A549 (cell line): ENCODE data around the gene DNAJB13. TPM values are rescaled to one million over a fixed set of nuclear protein-coding genes. Genes with fewer than 3 reads are reported as not detected.
"Not testable (repeated sequence)": the region's sequence is repeated elsewhere in the genome, so short reads cannot be mapped to it uniquely, and the experiment has no call there.

Experiments used
- ATAC-seq, 2 experiments: fragments of 200-7000 bp in 1 of 2; fragments of >200 bp in 1 of 2; cut with Nextera tagmentation in 1 of 2; cut with Tn5 transposase in 1 of 2; 3 replicates each; pipeline versions ENCODE4 v1.8.0 to v1.9.1; 2018 to 2020; ENCODE audit warnings: mild to moderate bottlenecking in 1 of 2, moderate library complexity in 1 of 2
- CTCF ChIA-PET: fragments of 300-600 bp; sonication (Branson Sonifier 250); formaldehyde crosslinking; extraction: SDS; loops from one replicate; lab custom pipeline; 2021; ENCODE audit warnings: antibody characterized with exemption, inconsistent platforms; lab: Yijun Ruan, JAX
- POLR2A ChIA-PET: fragments of 350-600 bp; formaldehyde crosslinking; extraction: SDS; loops from one replicate; lab custom pipeline; 2021; ENCODE audit warnings: antibody characterized with exemption, inconsistent platforms; lab: Yijun Ruan, JAX
- DNase-seq, 2 experiments: peaks; one replicate each; pipeline versions ENCODE4 v3.0.0 to v3.0.0-alpha.2; 2011 to 2016; ENCODE audit warnings: low read depth in 1 of 2, low spot score in 1 of 2
- FAIRE-seq: peaks from 2 replicates; lab custom pipeline; 2011; peaks lifted over from hg19 to GRCh38; lab: Jason Lieb, UNC
- H3K27ac ChIP-seq, 2 experiments: fragments of >200 bp; sonication (Bioruptor Twin); formaldehyde crosslinking; 3 replicates each; pipeline ENCODE4 v1.5.1; 2016 to 2017
- H3K4me1 ChIP-seq: fragments of >200 bp; sonication (Bioruptor Twin); formaldehyde crosslinking; 3 replicates; pipeline ENCODE4 v1.6.1; 2016
- H3K4me2 ChIP-seq: fragments of >200 bp; sonication (Bioruptor Twin); formaldehyde crosslinking; 3 replicates; pipeline ENCODE4 v1.6.1; 2016
- H3K4me3 ChIP-seq: fragments of >200 bp; sonication (Bioruptor Twin); formaldehyde crosslinking; 3 replicates; pipeline ENCODE4 v1.5.1; 2016
- H3K9me3 ChIP-seq: fragments of >200 bp; sonication (Bioruptor Twin); formaldehyde crosslinking; 3 replicates; pipeline ENCODE4 v1.6.1; 2016
- CBX2 ChIP-seq: fragments of 200-600 bp; sonication (generic); IDR thresholded peaks from 2 replicates; pipeline ENCODE4 v1.6.1; 2016; ENCODE audit warnings: low read depth, mild to moderate bottlenecking, borderline replicate concordance
- CEBPB ChIP-seq, 2 experiments: fragments of >200 bp in 1 of 2; sonication (Bioruptor Twin) in 1 of 2; formaldehyde crosslinking in 1 of 2; IDR thresholded peaks; 2 replicates each; pipeline ENCODE4 v1.6.1; 2012 to 2016
- CHD4 ChIP-seq: fragments of 200-600 bp; sonication (generic); IDR thresholded peaks from 2 replicates; pipeline ENCODE4 v1.6.1; 2016; ENCODE audit warnings: antibody characterized with exemption, mild to moderate bottlenecking, borderline replicate concordance
- CTCF ChIP-seq: fragments of >200 bp; sonication (Bioruptor Twin); formaldehyde crosslinking; IDR thresholded peaks from 3 replicates; pipeline ENCODE4 v1.5.1; 2016
- EHF ChIP-seq: fragments of 250-450 bp; sonication (Bioruptor Pico); IDR thresholded peaks from 2 replicates; pipeline ENCODE4 v1.5.0; 2020; ENCODE audit warnings: mild to moderate bottlenecking
- FOSL2 ChIP-seq, 2 experiments: fragments of 450-650 bp in 1 of 2; fragments of >200 bp in 1 of 2; sonication (Bioruptor Twin) in 1 of 2; formaldehyde crosslinking; IDR thresholded peaks; 2 replicates each; pipeline versions ENCODE4 v1.5.0 to v1.6.1; 2016 to 2020; ENCODE audit warnings: mild to moderate bottlenecking in 1 of 2, moderate library complexity in 1 of 2
- FOXS1 ChIP-seq: fragments of 250-450 bp; sonication (Bioruptor Pico); IDR thresholded peaks from 2 replicates; pipeline ENCODE4 v1.5.0; 2020; ENCODE audit warnings: mild to moderate bottlenecking, moderate library complexity
- JUNB ChIP-seq: fragments of >200 bp; sonication (Bioruptor Twin); formaldehyde crosslinking; IDR thresholded peaks from 2 replicates; pipeline ENCODE4 v1.6.1; 2016
- MAZ ChIP-seq: fragments of 150-350 bp; IDR thresholded peaks from 2 replicates; pipeline ENCODE4 v1.6.1; 2014; ENCODE audit warnings: antibody characterized with exemption, low read depth, low read length, borderline replicate concordance
- NFE2L2 ChIP-seq: fragments of 150-350 bp; conservative IDR thresholded peaks from 2 replicates; pipeline ENCODE4 v1.6.1; 2014; ENCODE audit warnings: low read length
- NPAS2 ChIP-seq: fragments of 250-450 bp; sonication (Bioruptor Pico); IDR thresholded peaks from 2 replicates; pipeline ENCODE4 v1.8.0; 2022; ENCODE audit warnings: mild to moderate bottlenecking, moderate library complexity, borderline replicate concordance
- PBX3 ChIP-seq: IDR thresholded peaks from 2 replicates; pipeline ENCODE4 v1.6.1; 2012
- POLR2A ChIP-seq: IDR thresholded peaks from 2 replicates; pipeline ENCODE4 v1.6.1; 2012; ENCODE audit warnings: mild to moderate bottlenecking, low read length
- RCOR1 ChIP-seq: fragments of 150-350 bp; IDR thresholded peaks from 2 replicates; pipeline ENCODE4 v1.6.1; 2014; ENCODE audit warnings: antibody characterized with exemption, low read length, low read depth
- RNF2 ChIP-seq: fragments of 200-600 bp; sonication (generic); IDR thresholded peaks from 2 replicates; pipeline ENCODE4 v1.6.1; 2016; ENCODE audit warnings: low read depth, mild to moderate bottlenecking, antibody characterized with exemption, moderate library complexity, borderline replicate concordance
- TP53 ChIP-seq: fragments of 250-450 bp; sonication (Bioruptor Pico); IDR thresholded peaks from 2 replicates; pipeline ENCODE4 v1.5.0; 2021; ENCODE audit warnings: mild to moderate bottlenecking, moderate library complexity
- WGBS: methylation state at CpG from one replicate; pipeline ENCODE4 v1.1.6; 2017; ENCODE audit errors: missing lambda C conversion rate; 5-methylcytosine and 5-hydroxymethylcytosine counted together
- polyA plus RNA-seq, 4 experiments: library from polyadenylated mRNA; depleted of rRNA in 3 of 4; stranded (reverse); fragments of >200 nt; fragmentation: RNase III in 1 of 4; extraction: RNeasy Plus Mini Kit Qiagen cat#74134 plus additional on column Dnase treatment in 1 of 4; gene quantifications; 2 replicates in 3 of 4; 3 replicates in 1 of 4; pipeline ENCODE4 v1.2.3, GENCODE V29; 2011 to 2017
- TF ChIP-seq, protein P1 (sequence below): IDR thresholded peaks from 2 replicates; pipeline ENCODE4 v1.6.1; 2012
- TF ChIP-seq, protein P2 (sequence below): fragments of 200-600 bp; sonication (generic); IDR thresholded peaks from 2 replicates; pipeline ENCODE4 v1.6.1; 2016; ENCODE audit warnings: antibody characterized with exemption, mild to moderate bottlenecking, moderate library complexity

Gene DNAJB13
- polyA plus RNA-seq, 2 of the 4 experiments (the other 2 are of a cell fraction) = 0.75 to 0.90 TPM

- TF ChIP-seq NFE2L2 = no peak
- no peak; the same call in none of the 2 replicates for TF ChIP-seq POLR2A
- TF ChIP-seq MAZ = no peak
- TF ChIP-seq CBX2 = no peak
- TF ChIP-seq, protein P1, sequence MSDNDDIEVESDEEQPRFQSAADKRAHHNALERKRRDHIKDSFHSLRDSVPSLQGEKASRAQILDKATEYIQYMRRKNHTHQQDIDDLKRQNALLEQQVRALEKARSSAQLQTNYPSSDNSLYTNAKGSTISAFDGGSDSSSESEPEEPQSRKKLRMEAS = peak; percentile 97
- TF ChIP-seq CEBPB (IDR thresholded peaks at IDR 0.05) = no peak
- TF ChIP-seq FOSL2 (IDR thresholded peaks at IDR 0.05) = no peak
- no peak for TF ChIP-seq FOSL2 (CRISPR knock-in tag; IDR thresholded peaks at IDR 0.05)
- peak; percentile 92; the same call in 1 of the 2 replicates for TF ChIP-seq RNF2
- peak; percentile 75; the same call in 1 of the 2 replicates for TF ChIP-seq NPAS2
- TF ChIP-seq PBX3 = no peak
Observed at GRCh38 chr11:73982990-73983740, 32.3 kb downstream of the DNAJB13 start (continued).

DNA sequence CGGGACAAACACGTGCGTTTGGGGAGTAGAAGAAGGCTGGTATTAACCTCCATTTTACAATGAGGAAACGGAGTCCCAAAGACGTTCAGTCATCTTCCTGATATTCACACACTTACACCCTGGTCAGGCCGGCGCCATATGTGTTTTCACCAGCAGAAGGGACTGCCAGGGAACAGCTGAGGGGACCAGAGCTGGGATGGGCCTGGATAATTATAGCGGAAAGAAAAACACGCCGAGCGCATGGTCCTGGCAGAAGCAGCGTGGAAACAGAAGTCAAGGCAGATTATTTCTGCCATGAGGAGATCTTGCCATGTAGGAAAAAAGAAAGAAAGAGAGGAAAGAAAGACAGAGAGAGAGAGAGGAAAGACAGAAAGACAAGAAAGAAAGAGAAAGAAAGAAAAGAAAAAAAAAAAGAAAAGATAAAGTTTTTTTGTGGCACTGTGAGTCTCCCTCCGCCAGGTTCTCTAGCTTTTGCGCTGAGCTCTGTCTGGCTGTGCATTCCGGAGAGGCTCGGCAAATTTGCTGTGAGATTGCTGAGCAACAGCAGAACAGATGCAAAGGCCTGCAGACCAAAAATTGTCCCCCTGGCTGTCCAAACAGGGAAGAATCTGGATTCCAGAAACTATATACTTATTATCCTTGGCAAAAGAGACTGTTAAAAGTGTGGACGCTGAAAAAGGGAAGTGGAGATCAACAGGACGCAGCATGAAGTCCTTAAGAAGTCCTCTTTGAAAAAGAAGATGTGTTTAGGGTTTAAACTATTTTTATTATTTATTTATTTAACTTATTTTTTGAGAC, 33.1 kb downstream of the DNAJB13 start:
- peak overlapping the region; percentile 62 for H3K4me3 ChIP-seq
- ATAC-seq (no peak), DNase-seq (no peak), FAIRE-seq (no peak)
- ChIA-PET CTCF (interaction anchor here (0.6 to 1.5 kb wide), 2 partner anchors 18 to 207 kb away, joined by 3 read pairs; no protein-coding TSS in a partner anchor), POLR2A (no interaction called here)
- no peaks in the 10 kb centered on the region for H3K9me3 ChIP-seq
- peaks cover 31% of the 10 kb centered on the region for H3K4me1 ChIP-seq
- peak; percentile 23; the same call in 1 of the 2 replicates for TF ChIP-seq EHF (CRISPR knock-in tag)
- no peak for TF ChIP-seq CTCF
- TF ChIP-seq RNF2 = peak; percentile 45; the same call in 1 of the 2 replicates
- H3K4me2 ChIP-seq = peak overlapping the region; percentile 93
- WGBS = 76% methylated on average over 18 of the region's 18 CpGs
- peak overlapping the region; percentile 88 to 92 for H3K27ac ChIP-seq

DNA sequence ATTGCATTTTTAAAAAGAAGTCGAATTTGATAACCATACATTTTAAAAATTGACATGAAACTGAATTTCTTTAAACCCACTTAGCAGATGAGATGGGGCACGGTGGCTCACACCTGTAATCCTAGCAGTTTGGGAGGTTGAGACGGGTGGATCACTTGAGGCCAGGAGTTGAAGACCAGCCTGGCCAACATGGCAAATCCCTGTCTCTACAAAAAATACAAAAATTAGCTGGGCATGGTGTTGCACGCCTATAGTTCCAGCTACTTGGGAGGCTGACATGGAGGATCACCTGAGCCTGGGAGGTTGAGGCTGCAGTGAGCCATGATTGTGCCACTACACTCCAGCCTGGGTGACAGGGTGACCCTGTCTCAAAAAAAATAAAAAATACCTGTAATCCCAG, 34.8 kb downstream of the DNAJB13 start:
- H3K4me2 ChIP-seq, ATAC-seq, H3K4me3 ChIP-seq, DNase-seq, H3K9me3 ChIP-seq, POLR2A ChIA-PET, FAIRE-seq, H3K27ac ChIP-seq: not testable (repeated sequence)
- CTCF ChIA-PET = interaction anchor here (1.4 kb wide), 1 partner anchor 16 kb away, joined by 3 read pairs; no protein-coding TSS in a partner anchor
- WGBS = 83% methylated on average over 4 of the region's 4 CpGs
- H3K4me1 ChIP-seq = peaks cover 20% of the 10 kb centered on the region

DNA sequence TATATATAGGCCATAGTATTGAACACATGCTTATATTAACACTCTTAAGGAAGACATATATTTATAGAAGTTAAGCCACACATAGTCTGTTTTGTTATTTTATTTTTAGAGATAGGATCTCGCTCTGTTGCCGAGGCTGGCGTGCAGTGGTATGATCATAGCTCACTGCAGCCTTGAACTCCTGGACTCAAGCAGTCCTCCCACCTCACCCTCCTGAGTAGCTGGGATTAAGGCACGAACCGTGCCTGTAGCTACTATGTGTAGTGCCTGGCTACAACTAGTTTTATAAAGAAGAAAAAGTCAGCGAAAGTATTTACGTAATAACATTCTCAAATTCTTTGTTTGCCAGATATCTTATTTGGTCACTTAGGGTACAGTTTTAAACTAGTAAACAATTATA, 37.4 kb downstream of the DNAJB13 start:
- Histone ChIP-seq H3K4me2 (no peak overlapping the region), H3K4me1 (peaks cover 8% of the 10 kb centered on the region), H3K9me3 (no peaks in the 10 kb centered on the region), H3K4me3 (no peak overlapping the region), H3K27ac (no peak overlapping the region)
- POLR2A ChIA-PET = no interaction called here
- CTCF ChIA-PET = interaction anchor here (0.6 kb wide), 1 partner anchor 650 kb away, joined by 3 read pairs; no protein-coding TSS in a partner anchor
- no peak for DNase-seq
- ATAC-seq = no peak
- WGBS = 83% methylated on average over 7 of the region's 7 CpGs
- FAIRE-seq = no peak
- TF ChIP-seq FOXS1 (no peak), TP53 (CRISPR knock-in tag) (no peak), RCOR1 (no peak), JUNB (no peak), CHD4 (no peak)
- TF ChIP-seq, protein P2, sequence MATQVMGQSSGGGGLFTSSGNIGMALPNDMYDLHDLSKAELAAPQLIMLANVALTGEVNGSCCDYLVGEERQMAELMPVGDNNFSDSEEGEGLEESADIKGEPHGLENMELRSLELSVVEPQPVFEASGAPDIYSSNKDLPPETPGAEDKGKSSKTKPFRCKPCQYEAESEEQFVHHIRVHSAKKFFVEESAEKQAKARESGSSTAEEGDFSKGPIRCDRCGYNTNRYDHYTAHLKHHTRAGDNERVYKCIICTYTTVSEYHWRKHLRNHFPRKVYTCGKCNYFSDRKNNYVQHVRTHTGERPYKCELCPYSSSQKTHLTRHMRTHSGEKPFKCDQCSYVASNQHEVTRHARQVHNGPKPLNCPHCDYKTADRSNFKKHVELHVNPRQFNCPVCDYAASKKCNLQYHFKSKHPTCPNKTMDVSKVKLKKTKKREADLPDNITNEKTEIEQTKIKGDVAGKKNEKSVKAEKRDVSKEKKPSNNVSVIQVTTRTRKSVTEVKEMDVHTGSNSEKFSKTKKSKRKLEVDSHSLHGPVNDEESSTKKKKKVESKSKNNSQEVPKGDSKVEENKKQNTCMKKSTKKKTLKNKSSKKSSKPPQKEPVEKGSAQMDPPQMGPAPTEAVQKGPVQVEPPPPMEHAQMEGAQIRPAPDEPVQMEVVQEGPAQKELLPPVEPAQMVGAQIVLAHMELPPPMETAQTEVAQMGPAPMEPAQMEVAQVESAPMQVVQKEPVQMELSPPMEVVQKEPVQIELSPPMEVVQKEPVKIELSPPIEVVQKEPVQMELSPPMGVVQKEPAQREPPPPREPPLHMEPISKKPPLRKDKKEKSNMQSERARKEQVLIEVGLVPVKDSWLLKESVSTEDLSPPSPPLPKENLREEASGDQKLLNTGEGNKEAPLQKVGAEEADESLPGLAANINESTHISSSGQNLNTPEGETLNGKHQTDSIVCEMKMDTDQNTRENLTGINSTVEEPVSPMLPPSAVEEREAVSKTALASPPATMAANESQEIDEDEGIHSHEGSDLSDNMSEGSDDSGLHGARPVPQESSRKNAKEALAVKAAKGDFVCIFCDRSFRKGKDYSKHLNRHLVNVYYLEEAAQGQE = no peak
